ENCODE results near the gene RPS16. TPM values are rescaled to one million over a fixed set of nuclear protein-coding genes. Genes with fewer than 3 reads are reported as not detected.

RPS16 gene
- total and polyA plus RNA-seq, 2 of the 13 experiments (the other 11 are each of a cell fraction or from before 2014, with no cell fraction given): 488 to 2,583 TPM

DNA sequence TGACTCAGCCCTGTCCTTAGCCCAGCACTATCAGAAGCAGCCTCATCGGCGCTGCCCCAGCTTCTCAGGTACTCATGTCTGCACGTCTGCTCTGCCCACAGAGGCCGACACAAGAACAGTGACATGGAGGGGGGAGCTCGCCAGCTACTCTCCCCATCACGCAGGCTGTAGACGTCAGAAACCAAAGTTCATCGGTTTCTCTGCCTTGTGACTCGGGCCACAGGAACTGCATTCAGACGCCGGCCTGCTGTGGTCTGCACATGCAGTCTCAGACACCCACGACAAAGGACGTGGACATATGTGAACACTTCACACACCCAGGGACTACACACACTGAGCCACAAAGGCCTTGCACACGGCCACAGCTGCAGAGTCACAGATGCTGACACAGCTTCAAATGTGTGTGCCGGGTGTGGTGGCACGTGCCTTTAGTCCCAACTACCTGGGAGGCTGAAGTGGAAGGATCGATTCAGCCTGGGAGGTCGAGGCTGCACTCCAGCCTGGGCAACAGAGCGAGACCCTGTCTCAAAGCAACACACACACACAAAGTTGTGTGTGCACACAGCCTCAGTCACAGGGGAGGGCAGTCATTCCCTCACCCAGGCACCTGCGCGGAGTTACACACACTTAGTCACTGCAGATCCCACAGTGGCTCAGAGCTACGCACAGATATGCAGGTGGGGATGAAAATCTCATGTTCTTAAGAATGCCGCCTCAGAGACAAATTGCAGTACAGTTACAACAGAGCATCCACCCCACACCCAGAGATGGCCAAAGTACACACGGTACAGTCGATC is 34.0 kb downstream of the RPS16 start (continued):
- no peak for TF ChIP-seq FOXA1 (IDR thresholded peaks at IDR 0.05)
- TF ChIP-seq FOXA1 (CRISPR knock-in tag; IDR thresholded peaks at IDR 0.05): no peak
- peak; percentile 84; the same call in 1 of the 2 replicates for TF ChIP-seq ZFP82 (CRISPR knock-in tag; IDR thresholded peaks at IDR 0.05; ENCODE audit: borderline replicate concordance)
- TF ChIP-seq, protein P1, sequence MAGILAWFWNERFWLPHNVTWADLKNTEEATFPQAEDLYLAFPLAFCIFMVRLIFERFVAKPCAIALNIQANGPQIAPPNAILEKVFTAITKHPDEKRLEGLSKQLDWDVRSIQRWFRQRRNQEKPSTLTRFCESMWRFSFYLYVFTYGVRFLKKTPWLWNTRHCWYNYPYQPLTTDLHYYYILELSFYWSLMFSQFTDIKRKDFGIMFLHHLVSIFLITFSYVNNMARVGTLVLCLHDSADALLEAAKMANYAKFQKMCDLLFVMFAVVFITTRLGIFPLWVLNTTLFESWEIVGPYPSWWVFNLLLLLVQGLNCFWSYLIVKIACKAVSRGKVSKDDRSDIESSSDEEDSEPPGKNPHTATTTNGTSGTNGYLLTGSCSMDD (CRISPR knock-in tag; IDR thresholded peaks at IDR 0.05): no peak
- no peak for TF ChIP-seq CBX2 (IDR thresholded peaks at IDR 0.05; ENCODE audit: low read depth, low read length)
- TF ChIP-seq CBX2 (CRISPR knock-in tag; IDR thresholded peaks at IDR 0.05; ENCODE audit: low read depth): no peak
- no peak for TF ChIP-seq JARID2 (CRISPR knock-in tag; IDR thresholded peaks at IDR 0.05; ENCODE audit: insufficient replicate concordance)
- peak; percentile 25; the same call in 1 of the 2 replicates for TF ChIP-seq SIX4 (CRISPR knock-in tag; IDR thresholded peaks at IDR 0.05)
- TF ChIP-seq ZNF850 (CRISPR knock-in tag; conservative IDR thresholded peaks at IDR 0.05): no peak
- no peak; the same call in 1 of the 2 replicates for TF ChIP-seq ZFP90 (CRISPR knock-in tag; IDR thresholded peaks at IDR 0.05; ENCODE audit: borderline replicate concordance)
- TF ChIP-seq, protein P2, sequence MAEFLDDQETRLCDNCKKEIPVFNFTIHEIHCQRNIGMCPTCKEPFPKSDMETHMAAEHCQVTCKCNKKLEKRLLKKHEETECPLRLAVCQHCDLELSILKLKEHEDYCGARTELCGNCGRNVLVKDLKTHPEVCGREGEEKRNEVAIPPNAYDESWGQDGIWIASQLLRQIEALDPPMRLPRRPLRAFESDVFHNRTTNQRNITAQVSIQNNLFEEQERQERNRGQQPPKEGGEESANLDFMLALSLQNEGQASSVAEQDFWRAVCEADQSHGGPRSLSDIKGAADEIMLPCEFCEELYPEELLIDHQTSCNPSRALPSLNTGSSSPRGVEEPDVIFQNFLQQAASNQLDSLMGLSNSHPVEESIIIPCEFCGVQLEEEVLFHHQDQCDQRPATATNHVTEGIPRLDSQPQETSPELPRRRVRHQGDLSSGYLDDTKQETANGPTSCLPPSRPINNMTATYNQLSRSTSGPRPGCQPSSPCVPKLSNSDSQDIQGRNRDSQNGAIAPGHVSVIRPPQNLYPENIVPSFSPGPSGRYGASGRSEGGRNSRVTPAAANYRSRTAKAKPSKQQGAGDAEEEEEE (CRISPR knock-in tag; IDR thresholded peaks at IDR 0.05; ENCODE audit: borderline replicate concordance): no peak
- TF ChIP-seq ZNF207 (IDR thresholded peaks at IDR 0.05; ENCODE audit: borderline replicate concordance): no peak
- TF ChIP-seq ZNF7 (CRISPR knock-in tag; IDR thresholded peaks at IDR 0.05): no peak; the same call in 1 of the 2 replicates
- TF ChIP-seq TAF1 (CRISPR knock-in tag; IDR thresholded peaks at IDR 0.05): peak; percentile 81
- TF ChIP-seq NPAS2 (CRISPR knock-in tag; IDR thresholded peaks at IDR 0.05; ENCODE audit: borderline replicate concordance): no peak
- TF ChIP-seq HNRNPK (IDR thresholded peaks at IDR 0.05; ENCODE audit: low read depth, low read length, poor library complexity, severe bottlenecking): no peak
- TF ChIP-seq, protein P3, sequence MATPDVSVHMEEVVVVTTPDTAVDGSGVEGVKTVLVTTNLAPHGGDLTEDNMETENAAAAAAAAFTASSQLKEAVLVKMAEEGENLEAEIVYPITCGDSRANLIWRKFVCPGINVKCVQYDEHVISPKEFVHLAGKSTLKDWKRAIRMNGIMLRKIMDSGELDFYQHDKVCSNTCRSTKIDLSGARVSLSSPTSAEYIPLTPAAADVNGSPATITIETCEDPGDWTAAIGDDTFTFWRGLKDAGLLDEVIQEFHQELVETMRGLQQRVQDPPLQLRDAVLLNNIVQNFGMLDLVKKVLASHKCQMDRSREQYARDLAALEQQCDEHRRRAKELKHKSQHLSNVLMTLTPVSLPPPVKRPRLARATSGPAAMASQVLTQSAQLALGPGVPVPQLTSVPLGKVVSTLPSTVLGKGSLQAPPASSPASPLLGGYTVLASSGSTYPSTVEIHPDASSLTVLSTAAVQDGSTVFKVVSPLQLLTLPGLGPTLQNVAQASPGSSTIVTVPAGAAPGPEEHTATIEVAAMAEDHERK (CRISPR knock-in tag; IDR thresholded peaks at IDR 0.05; ENCODE audit: low read depth): peak; percentile 69; the same call in 1 of the 2 replicates
- TF ChIP-seq, protein P4, sequence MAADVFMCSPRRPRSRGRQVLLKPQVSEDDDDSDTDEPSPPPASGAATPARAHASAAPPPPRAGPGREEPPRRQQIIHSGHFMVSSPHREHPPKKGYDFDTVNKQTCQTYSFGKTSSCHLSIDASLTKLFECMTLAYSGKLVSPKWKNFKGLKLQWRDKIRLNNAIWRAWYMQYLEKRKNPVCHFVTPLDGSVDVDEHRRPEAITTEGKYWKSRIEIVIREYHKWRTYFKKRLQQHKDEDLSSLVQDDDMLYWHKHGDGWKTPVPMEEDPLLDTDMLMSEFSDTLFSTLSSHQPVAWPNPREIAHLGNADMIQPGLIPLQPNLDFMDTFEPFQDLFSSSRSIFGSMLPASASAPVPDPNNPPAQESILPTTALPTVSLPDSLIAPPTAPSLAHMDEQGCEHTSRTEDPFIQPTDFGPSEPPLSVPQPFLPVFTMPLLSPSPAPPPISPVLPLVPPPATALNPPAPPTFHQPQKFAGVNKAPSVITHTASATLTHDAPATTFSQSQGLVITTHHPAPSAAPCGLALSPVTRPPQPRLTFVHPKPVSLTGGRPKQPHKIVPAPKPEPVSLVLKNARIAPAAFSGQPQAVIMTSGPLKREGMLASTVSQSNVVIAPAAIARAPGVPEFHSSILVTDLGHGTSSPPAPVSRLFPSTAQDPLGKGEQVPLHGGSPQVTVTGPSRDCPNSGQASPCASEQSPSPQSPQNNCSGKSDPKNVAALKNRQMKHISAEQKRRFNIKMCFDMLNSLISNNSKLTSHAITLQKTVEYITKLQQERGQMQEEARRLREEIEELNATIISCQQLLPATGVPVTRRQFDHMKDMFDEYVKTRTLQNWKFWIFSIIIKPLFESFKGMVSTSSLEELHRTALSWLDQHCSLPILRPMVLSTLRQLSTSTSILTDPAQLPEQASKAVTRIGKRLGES (CRISPR knock-in tag; IDR thresholded peaks at IDR 0.05; ENCODE audit: borderline replicate concordance): no peak
- 0 out of 2 replicates have a peak, but pooled peaks have one; percentile 16 for TF ChIP-seq DNMT1 (CRISPR knock-in tag; IDR thresholded peaks at IDR 0.05)
- TF ChIP-seq, protein P5, sequence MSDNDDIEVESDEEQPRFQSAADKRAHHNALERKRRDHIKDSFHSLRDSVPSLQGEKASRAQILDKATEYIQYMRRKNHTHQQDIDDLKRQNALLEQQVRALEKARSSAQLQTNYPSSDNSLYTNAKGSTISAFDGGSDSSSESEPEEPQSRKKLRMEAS (IDR thresholded peaks at IDR 0.05): peak; percentile 94

All from HepG2 (cell line).